Endometrium (tissue), 2 donors: Measurements from ENCODE around the gene PPP1CA.
"Not testable (repeated sequence)": the region's sequence is repeated elsewhere in the genome, so short reads cannot be mapped to it uniquely, and the experiment has no call there.

Experiments used
- FAIRE-seq: peaks from 2 replicates; lab custom pipeline; 2012; peaks lifted over from hg19 to GRCh38; lab: Jason Lieb, UNC
- donor health status: control.
- donor health status: control.

PPP1CA gene

GRCh38 chr11:67434395-67434881 is 32.8 kb upstream of the PPP1CA start:
- no peak for FAIRE-seq

DNA sequence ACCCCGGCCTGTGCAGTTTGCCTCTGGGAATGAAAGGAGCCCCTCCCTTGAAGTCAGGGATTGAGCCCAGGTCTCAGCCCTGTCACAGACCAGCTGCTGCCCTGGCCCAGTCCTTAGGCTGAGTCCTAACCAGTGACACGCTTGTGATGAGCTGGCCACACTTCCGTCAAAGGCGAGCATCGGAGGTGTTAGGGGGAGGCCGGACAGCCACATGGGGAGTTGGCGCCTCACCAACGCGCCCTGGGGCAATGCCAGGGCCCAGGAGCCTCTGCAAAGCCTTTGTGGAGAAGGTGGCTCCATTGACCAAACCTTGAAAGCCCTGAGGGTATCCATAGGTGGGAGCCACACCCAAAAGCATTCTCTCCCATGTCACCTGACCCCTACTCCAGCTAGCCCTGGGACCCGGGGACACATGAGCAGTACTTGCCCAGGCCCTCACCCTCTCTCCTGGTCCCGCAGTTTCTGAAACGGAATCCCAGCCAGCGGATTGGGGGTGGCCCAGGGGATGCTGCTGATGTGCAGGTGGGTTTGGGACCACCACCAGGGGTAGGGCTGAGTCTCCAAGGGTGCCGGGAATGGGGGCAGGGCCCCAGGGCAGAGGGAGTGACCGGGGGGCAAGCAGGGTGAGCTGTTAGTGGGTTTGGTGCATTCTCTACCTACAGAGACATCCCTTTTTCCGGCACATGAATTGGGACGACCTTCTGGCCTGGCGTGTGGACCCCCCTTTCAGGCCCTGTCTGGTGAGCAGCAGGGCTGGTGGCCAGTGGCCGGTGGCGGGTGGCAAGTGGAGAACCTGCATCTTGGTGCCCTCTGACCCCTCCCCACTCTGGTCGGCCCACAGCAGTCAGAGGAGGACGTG is 32.1 kb upstream of the PPP1CA start:
- FAIRE-seq, result no peak

DNA sequence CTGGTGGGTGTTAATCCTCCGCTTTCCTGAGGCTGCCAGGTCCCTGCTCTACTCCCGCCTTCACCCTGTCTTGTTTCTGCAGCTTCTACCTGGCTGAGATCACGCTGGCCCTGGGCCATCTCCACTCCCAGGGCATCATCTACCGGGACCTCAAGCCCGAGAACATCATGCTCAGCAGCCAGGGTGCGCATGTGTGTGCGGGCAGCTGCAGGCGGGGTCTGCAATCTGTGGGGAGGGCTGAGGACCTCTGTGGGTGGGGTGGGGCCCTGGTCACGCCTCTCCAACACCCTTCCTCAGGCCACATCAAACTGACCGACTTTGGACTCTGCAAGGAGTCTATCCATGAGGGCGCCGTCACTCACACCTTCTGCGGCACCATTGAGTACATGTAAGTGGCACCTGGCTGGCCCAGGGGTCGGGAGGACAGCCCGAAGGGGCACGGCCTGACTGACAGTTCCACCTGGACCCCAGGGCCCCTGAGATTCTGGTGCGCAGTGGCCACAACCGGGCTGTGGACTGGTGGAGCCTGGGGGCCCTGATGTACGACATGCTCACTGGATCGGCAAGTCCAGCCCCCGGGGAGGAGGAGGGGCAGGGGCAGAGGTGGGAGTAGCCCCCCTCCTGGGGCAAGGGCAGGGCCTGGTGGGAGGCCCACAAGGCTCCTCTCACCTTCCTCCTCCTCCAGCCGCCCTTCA is 31.1 kb upstream of the PPP1CA start:
- no peak for FAIRE-seq

DNA sequence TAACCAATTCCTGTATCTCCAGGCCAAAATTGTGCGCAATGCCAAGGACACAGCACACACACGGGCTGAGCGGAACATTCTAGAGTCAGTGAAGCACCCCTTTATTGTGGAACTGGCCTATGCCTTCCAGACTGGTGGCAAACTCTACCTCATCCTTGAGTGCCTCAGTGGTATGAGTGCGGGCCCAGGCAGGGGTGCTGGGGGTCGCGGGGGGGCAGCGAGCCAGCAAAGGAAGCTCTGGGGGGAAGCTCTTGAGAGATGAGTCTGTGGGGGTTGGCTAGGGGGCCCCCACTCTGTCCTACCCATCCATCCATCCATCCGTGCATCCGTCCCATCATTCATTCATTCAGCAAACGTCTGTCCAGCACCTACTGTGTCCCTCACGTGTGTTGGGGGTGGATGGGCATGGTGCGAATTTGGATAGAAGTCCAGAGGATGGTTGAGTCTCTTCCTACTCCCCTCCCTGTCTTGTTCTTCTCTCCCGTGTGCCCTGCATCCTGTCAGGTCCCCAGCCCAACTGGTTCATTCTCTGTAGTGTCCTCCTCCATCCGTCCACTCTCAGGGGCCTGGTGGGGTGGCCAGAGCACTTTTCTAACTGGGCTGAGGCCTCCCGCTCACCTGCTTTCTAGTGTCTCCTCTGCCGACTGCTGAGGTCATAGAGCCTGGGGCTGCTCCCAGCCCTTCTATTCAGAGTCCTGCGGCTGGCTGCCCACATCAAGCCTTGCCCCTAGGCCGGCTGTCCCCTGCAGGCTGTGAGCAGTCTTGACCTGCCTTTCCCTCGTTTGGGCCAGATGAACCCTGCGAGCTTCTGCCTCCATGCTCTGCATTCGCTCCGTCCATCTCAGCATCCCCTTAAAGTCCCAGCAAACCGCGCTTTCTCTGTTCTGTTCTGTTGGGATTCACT is 29.9 kb upstream of the PPP1CA start:
- no peak for FAIRE-seq

DNA sequence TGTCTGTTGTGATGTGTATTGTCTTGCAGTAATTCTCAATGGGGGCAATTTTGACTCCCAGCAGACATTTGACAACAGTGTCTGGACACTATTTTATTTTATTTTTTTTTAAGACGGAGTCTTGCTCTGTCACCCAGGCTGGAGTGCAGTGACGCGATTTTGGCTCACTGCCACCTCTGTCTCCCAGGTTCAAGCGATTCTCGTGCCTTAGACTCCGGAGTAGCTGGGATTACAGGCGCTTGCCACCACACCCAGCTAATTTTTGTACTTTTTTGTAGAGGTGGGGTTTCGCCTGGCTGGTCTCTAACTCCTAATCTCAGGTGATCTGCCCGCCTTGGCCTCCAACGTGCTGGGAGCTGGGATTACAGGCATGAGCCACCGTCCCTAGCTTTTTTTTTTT is 28.1 kb upstream of the PPP1CA start:
- FAIRE-seq, result no peak

- no peak for FAIRE-seq
These were observed 27.5 kb upstream of the PPP1CA start for GRCh38 chr11:67429038-67429668.

DNA sequence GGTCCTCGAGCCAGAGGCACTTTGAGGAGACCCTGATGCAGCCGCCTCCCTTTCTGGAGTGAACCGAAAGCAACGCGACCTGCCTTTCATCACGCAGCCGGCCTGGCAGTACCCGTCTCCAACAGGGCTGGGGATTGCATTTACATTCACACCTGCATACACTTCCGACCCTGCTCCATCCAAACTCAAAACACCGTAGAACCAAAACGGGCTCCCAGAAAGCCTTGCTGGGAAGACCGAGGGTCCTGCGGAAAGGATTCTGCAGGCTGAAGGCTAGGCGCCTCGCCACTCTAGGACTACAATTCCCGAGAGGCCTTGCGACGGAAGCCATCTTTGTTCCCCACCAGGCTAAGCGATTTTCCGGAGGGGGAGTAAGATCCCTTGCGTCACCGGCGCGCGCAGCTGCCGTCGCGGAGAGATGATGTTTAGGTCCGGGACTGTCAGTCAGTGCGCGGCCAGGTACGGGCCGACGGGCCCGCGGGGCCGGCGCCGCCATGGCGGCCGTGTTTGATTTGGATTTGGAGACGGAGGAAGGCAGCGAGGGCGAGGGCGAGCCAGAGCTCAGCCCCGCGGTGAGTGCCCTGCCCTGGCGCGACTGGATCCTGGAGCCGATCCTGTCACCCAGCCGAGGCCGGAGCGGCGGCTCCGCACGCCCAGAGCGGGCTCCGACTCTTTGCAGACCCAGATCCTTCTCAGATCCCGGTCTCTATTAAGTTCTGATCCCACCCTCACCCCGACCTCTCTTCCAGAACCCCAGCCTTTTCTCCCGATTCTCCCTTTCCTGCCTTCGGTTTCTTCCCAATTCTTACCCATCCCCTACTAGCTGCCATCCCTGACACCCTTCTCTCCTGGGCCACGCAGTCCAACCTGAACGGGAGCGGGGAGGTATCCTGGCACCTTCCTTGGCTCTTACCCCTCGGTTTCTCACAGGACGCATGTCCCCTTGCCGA is 26.7 kb upstream of the PPP1CA start, which contains the start of gene RPS6KB2:
Gene RPS6KB2 (plus strand): TSS at position 443 of the 950 bp plus-strand sequence. CDS start 52 bp downstream, at position 495.
- peak; percentile 87 for FAIRE-seq

DNA sequence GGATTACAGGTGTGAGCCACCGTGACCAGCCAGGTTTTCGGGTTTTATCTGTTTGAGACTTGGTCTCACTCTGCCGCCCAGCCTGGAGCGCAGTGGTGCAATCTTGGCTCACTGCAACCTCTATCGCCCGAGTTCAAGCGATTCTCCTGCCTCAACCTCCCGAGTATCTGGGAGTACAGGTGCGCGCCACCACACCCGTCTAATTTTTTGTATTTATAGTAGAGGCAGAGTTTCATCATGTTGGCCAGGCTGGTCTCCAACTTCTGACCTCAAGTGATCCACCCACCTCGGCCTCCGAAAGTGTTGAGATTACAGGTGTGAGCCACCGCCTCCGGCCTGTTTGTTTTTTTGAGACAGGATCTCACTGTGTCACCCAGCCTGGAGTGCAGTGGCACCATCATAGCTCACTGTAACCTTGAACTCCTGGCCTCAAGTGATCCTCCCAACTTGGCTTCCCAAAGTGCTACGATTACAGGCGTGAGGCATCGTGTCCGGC is 25.8 kb upstream of the PPP1CA start:
- FAIRE-seq, result not testable (repeated sequence)

DNA sequence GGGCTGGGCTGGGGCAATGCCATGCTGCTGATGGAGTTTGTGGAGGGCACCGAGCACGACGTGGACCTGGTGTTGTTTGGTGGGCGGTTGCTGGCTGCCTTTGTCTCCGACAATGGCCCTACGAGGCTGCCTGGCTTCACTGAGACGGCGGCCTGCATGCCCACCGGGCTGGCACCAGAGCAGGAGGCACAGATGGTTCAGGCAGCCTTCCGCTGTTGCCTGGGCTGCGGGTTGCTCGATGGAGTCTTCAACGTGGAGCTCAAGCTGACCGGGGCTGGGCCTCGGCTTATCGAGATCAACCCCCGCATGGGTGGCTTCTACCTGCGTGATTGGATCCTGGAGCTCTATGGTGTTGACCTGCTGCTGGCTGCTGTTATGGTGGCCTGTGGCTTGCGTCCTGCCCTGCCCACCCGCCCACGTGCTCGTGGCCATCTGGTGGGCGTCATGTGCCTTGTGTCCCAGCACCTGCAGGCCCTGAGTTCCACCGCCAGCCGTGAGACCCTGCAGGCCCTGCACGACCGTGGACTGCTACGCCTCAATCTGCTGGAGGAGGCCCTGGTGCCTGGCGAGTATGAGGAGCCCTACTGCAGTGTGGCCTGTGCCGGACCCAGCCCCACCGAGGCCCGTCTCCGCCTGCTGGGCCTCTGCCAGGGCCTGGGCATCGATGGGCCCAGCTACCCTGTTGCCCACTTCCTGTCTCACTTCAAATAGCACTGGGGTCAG is 22.4 kb upstream of the PPP1CA start:
- FAIRE-seq, result no peak

- FAIRE-seq, result no peak
These were observed 21.8 kb upstream of the PPP1CA start for GRCh38 chr11:67423466-67423865.

DNA sequence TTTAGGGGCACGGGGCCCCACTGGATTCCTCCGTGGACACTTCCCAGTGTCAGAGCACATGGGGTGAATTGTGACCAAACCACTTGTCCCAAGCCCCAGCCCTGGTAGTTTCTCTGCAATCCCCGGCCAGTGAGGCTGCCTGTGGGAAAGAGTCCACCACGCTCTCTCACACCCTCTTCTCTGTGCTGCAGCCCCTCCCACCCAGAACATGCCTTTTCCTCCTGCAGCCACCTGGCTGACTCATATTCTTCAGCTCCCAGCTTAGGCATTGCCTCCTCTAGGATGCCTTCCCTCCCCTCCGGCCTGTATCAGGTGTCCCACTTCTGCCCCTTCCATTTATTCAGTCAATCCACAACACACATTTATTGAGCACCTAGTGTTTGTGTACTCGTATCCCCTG is 21.2 kb upstream of the PPP1CA start:
- no peak for FAIRE-seq

- no peak for FAIRE-seq
These were observed 19.9 kb upstream of the PPP1CA start for GRCh38 chr11:67421430-67422031.

- FAIRE-seq, result no peak
These were observed 19.2 kb upstream of the PPP1CA start for GRCh38 chr11:67420646-67421429.

DNA sequence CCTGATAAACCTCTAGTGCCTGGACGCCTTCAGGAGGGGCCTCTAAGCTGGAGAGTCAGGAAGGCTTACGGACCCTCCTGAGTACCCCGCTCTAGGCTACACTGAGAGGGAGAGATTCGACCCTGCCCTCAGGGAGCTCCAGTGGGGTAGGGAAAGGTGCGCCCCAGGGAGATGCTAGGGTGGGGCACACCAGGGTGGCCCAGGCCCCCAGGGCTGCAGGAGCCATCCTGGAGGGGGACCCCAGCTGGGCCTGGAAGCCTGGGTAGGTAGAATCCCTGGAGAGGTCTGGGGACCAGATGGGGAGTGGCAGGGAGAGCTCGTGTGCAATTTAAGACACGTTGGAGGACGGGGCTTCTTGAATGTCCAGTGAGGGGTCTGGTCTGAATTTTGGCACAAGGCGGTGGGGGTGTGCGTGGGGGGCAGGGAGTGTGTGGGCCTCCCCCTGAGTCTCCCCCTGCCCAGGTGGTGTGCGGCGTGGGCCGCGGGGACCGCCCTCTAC is 18.5 kb upstream of the PPP1CA start:
- no peak for FAIRE-seq

DNA sequence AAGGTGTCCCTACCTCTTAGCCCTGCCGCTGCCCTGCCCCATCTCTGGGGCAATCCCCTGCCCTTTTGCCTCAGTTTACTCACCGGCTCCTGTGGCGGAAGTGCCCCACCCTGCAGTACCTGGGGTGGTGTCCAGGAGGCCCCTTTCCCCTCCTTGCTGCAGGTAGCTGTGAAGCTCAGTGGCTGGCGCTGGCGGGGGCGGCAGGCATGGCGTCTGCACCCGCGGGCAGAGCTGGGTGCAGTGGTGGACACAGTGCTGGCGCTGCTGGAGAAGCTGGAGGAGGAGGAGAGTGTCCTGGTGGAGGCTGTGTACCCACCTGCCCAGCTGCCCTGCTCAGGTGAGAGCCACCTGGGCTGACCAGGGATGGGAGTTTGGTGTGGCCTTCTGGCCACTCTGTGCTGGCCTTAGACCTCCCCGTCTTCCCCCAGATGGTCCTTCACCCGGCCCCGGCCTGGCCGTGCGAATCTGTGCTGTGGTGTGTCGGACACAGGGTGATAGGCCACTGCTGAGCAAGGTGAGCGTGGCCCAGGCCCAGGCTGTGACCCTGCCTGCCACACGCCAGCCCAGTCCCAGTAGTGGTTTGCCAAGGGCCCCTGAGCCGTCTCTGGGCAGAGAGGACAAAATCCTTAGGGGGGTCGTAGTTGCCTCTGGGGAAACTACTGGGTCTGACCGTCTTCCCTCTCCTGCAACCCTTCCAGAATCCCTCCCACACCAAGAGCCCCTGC is 17.8 kb upstream of the PPP1CA start:
- no peak for FAIRE-seq

DNA sequence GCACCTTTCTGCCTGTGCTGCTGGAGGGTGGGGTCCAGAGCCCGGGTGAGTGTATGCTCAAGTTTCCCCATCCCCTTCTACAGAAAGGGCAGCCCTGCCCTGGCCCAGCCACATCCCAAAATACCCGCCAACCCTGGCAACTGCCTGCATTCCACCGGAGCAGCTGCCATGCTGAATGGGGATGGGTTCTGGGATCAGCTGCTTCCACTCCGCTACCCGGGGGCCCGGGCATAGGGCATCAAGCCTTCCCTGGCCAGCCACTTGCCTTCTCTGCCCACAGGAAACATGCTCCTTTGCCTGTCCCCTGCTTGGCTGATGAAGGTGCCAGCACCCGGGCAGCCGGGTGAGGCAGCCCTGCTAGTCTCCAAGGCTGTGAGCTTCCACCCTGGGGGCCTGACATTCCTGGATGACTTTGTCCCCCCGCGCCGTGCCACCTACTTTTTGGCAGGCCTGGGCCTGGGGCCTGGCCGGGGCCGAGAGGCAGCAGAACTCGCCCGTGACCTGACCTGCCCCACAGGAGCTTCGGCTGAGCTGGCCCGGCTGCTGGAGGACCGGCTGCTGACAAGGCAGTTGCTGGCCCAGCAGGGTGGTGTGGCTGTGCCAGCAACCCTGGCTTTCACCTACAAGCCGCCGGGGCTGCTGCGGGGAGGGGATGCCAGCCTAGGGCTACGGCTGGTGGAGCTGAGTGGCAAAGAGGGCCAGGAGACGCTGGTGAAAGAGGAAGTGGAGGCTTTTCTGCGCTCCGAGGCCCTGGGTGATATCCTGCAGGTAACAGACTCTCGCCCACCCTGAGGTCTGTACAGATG is 17.0 kb upstream of the PPP1CA start:
- FAIRE-seq, result no peak

GRCh38 chr11:67417425-67417824 is 15.8 kb upstream of the PPP1CA start:
- FAIRE-seq, result no peak
